H1 (cell line): Measurements from ENCODE around the gene FADS6. TPM values are rescaled to one million over a fixed set of nuclear protein-coding genes. Genes with fewer than 3 reads are reported as not detected.

ENCODE experiments used
- polyA plus RNA-seq, 7 experiments: library from polyadenylated mRNA; depleted of rRNA in 3 of 7; stranded (reverse) in 5 of 7; unstranded in 2 of 7; fragments of >200 nt in 5 of 7; fragments of 200-250 nt in 2 of 7; gene quantifications; 1 replicate in 5 of 7; 2 replicates in 1 of 7; 4 replicates in 1 of 7; pipeline versions ENCODE4 v1.2.1 to v1.2.3, GENCODE V29; 2011 to 2013; ENCODE audit warnings: missing spikeins in 2 of 7, mixed read lengths in 2 of 7
- total RNA-seq: library from RNA; stranded (reverse); fragmentation: NEBNext Ultra II Directional; extraction: Animal tissue kit (Norgen Biotek cat#: 25700); gene quantifications from 2 replicates; pipeline ENCODE4 v1.2.1, GENCODE V29; 2021
- TF ChIP-seq, protein P1 (sequence below): fragments of 300-600 bp; sonication (generic); IDR thresholded peaks from 2 replicates; pipeline ENCODE4 v1.7.1; 2012; ENCODE audit warnings: low read length, moderate library complexity, mild to moderate bottlenecking, inconsistent platforms; ENCODE audit not compliant: insufficient replicate concordance

FADS6 gene
- total and polyA plus RNA-seq, 2 of the 8 experiments (the other 6 are each of a cell fraction or from before 2014, with no cell fraction given) = 0.56 to 2.5 TPM

- TF ChIP-seq, protein P1, sequence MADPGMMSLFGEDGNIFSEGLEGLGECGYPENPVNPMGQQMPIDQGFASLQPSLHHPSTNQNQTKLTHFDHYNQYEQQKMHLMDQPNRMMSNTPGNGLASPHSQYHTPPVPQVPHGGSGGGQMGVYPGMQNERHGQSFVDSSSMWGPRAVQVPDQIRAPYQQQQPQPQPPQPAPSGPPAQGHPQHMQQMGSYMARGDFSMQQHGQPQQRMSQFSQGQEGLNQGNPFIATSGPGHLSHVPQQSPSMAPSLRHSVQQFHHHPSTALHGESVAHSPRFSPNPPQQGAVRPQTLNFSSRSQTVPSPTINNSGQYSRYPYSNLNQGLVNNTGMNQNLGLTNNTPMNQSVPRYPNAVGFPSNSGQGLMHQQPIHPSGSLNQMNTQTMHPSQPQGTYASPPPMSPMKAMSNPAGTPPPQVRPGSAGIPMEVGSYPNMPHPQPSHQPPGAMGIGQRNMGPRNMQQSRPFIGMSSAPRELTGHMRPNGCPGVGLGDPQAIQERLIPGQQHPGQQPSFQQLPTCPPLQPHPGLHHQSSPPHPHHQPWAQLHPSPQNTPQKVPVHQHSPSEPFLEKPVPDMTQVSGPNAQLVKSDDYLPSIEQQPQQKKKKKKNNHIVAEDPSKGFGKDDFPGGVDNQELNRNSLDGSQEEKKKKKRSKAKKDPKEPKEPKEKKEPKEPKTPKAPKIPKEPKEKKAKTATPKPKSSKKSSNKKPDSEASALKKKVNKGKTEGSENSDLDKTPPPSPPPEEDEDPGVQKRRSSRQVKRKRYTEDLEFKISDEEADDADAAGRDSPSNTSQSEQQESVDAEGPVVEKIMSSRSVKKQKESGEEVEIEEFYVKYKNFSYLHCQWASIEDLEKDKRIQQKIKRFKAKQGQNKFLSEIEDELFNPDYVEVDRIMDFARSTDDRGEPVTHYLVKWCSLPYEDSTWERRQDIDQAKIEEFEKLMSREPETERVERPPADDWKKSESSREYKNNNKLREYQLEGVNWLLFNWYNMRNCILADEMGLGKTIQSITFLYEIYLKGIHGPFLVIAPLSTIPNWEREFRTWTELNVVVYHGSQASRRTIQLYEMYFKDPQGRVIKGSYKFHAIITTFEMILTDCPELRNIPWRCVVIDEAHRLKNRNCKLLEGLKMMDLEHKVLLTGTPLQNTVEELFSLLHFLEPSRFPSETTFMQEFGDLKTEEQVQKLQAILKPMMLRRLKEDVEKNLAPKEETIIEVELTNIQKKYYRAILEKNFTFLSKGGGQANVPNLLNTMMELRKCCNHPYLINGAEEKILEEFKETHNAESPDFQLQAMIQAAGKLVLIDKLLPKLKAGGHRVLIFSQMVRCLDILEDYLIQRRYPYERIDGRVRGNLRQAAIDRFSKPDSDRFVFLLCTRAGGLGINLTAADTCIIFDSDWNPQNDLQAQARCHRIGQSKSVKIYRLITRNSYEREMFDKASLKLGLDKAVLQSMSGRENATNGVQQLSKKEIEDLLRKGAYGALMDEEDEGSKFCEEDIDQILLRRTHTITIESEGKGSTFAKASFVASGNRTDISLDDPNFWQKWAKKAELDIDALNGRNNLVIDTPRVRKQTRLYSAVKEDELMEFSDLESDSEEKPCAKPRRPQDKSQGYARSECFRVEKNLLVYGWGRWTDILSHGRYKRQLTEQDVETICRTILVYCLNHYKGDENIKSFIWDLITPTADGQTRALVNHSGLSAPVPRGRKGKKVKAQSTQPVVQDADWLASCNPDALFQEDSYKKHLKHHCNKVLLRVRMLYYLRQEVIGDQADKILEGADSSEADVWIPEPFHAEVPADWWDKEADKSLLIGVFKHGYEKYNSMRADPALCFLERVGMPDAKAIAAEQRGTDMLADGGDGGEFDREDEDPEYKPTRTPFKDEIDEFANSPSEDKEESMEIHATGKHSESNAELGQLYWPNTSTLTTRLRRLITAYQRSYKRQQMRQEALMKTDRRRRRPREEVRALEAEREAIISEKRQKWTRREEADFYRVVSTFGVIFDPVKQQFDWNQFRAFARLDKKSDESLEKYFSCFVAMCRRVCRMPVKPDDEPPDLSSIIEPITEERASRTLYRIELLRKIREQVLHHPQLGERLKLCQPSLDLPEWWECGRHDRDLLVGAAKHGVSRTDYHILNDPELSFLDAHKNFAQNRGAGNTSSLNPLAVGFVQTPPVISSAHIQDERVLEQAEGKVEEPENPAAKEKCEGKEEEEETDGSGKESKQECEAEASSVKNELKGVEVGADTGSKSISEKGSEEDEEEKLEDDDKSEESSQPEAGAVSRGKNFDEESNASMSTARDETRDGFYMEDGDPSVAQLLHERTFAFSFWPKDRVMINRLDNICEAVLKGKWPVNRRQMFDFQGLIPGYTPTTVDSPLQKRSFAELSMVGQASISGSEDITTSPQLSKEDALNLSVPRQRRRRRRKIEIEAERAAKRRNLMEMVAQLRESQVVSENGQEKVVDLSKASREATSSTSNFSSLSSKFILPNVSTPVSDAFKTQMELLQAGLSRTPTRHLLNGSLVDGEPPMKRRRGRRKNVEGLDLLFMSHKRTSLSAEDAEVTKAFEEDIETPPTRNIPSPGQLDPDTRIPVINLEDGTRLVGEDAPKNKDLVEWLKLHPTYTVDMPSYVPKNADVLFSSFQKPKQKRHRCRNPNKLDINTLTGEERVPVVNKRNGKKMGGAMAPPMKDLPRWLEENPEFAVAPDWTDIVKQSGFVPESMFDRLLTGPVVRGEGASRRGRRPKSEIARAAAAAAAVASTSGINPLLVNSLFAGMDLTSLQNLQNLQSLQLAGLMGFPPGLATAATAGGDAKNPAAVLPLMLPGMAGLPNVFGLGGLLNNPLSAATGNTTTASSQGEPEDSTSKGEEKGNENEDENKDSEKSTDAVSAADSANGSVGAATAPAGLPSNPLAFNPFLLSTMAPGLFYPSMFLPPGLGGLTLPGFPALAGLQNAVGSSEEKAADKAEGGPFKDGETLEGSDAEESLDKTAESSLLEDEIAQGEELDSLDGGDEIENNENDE = no peak
Measured at GRCh38 chr17:74857191-74857590, 36.2 kb downstream of the FADS6 start (continued).
